GM12873 (cell line): ENCODE results near the gene CAMTA1.

ENCODE experiments used
- TF ChIP-seq, protein P1 (sequence below): IDR thresholded peaks from 2 replicates; pipeline ENCODE4 v1.5.1; 2012; ENCODE audit warnings: low read depth, mild to moderate bottlenecking, moderate library complexity, low read length, control low read depth; ENCODE audit not compliant: insufficient read depth; ENCODE audit errors: missing control alignments

CAMTA1 gene

GRCh38 chr1:7395251-7395650 is 610.0 kb downstream of the CAMTA1 start:
- TF ChIP-seq, protein P1, sequence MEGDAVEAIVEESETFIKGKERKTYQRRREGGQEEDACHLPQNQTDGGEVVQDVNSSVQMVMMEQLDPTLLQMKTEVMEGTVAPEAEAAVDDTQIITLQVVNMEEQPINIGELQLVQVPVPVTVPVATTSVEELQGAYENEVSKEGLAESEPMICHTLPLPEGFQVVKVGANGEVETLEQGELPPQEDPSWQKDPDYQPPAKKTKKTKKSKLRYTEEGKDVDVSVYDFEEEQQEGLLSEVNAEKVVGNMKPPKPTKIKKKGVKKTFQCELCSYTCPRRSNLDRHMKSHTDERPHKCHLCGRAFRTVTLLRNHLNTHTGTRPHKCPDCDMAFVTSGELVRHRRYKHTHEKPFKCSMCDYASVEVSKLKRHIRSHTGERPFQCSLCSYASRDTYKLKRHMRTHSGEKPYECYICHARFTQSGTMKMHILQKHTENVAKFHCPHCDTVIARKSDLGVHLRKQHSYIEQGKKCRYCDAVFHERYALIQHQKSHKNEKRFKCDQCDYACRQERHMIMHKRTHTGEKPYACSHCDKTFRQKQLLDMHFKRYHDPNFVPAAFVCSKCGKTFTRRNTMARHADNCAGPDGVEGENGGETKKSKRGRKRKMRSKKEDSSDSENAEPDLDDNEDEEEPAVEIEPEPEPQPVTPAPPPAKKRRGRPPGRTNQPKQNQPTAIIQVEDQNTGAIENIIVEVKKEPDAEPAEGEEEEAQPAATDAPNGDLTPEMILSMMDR, result no peak

DNA sequence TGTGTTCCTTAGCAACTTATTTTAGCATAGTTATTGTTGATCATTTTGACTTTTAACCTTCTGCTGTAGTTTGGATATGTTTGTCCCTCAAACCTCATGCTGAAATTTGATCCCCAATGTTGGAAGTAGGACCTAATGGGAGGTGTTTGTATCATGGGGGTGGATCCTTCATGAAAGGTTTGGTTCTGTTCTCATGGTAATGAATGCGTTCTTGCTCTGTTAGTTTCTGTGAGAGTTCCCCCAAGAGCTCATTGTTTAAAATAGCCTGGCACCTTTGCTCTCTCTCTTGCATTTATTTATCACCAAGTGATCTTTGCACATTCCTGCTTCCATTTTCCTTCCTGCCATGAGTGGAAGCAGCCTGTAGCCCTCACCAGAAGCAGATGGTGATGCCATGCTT is 613.7 kb downstream of the CAMTA1 start:
- TF ChIP-seq, protein P1, result no peak

DNA sequence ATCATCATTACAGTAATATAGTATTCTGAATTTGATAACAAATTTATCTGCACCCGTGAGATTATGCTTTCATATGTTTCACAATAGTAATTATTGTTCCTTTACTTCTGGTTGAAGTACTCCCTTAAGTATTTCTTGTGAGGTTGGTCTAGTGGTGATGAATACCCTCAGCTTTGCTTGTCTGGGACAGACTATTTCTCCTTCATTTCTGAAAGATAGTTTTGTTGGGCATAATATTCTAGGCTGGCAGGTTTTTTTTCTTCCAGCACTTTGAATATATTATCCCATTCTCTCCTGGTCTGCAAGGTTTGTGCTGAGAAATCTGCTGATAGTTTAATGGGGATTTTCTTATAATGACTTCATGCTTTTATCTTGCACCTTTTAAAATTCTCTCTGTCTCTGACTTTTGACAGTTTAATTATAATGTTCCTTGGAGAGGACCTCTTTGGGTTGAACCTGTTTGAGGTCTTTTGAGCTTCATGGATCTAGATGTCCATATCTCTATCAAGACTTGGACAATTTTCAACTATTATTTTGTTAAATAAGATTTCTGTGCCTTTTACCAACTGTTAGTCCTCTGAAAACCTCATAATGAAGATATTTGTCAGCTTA is 614.4 kb downstream of the CAMTA1 start:
- TF ChIP-seq, protein P1, result no peak

DNA sequence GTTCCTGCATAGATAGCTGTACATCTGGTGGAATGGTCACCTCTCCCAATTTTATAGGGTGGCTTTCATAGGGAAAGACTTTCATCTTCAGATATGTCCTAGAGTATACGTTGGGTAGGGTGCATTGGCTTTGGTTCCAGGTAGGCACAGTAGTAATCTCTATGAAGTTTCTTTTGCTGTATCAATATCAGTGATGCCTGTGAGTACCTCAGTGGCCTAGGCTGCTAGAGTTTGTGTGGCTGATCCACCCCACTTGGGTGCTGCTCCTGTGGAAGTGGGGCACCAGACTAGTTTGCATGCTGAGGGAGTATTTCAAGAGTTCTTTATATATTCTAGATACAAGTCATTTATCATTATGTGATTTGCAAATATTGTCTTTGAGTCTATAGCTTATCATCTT is 615.3 kb downstream of the CAMTA1 start:
- TF ChIP-seq, protein P1, result no peak

DNA sequence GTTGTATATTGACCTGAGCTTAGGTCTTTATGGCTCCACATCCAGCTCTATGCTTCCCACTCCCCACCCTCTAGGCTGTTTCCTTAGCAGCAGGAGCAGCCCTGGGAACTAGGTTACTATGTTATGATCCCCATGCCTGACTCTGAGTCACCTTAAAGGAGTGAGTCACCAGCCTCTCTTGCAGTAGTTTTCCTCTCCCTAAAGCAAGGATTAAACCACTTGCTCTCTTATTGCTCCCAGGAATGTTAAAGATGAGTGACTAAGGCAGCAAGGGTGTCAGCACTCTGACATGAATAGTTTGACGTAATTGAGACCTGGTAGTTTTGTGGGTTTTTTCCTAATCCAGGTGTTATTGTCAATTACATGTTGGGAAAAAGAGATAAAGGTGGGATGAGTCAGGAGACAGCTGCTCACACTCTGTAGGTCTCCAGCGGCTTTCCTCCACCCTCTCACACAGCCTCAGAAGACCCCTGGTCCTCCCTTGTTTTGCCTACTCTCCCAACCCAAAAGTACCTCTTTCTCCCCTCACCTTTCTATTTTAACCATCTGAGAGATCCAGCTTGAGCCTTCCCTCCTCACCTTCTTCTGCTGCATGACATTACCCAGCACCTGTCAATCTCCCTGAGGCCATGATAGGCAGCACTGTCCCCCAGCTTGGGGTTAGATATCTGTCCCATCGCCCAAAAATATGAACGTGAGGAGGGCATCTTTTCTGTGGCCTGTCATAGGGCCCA is 616.7 kb downstream of the CAMTA1 start:
- TF ChIP-seq, protein P1, result no peak

GRCh38 chr1:7402548-7402850 is 617.2 kb downstream of the CAMTA1 start:
- TF ChIP-seq, protein P1, result no peak

DNA sequence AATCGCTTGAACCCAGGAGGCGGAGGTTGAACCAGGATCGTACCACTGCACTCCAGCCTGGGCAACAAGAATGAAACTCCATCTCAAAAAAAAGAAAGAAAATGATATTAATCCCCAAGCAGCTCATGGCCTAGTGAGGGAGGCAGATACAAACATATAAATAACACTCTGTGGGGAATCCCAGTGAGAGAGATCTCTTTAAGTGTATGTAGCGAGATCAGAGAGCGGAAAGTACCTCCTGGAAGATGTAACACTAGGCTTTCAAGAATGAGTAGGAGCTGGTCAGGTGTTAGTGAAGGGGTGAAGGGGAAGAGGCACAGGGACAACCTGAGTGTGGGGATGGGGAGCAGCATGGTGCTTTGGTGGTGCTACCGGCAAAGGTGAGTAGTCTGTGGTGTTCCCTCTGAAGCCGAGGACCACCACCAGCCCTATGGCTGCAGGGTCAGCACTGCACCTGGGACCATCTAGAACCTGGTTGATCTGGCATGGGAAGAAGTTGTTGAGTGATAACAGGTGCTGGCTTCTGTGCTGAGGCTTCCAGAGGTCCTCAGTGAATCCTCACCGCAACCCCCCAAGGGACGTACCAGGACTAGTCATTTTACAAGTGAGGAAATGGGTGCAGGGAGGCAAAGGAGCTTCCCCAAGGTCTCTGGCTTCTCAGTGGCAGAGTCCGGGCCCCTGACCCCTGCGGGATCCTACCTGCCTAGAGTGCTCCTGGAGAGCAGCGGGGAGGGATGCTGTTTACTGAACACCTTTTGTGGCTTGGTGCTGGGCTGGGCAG is 618.2 kb downstream of the CAMTA1 start:
- TF ChIP-seq, protein P1, result no peak
